NT2/D1 (cell line): ENCODE results near the gene RPH3AL.

ENCODE experiments used
- DNase-seq: peaks from one replicate; pipeline ENCODE4 v3.0.0-alpha.2; 2011; ENCODE audit warnings: low read depth, low spot score
- H3K27me3 ChIP-seq: 2 replicates; pipeline ENCODE4 v1.6.0; 2011; ENCODE audit warnings: mild to moderate bottlenecking; ENCODE audit not compliant: insufficient read length, insufficient read depth
- H3K36me3 ChIP-seq: 2 replicates; pipeline ENCODE4 v1.6.1; 2011; ENCODE audit warnings: mild to moderate bottlenecking, low read length, mixed read lengths; ENCODE audit not compliant: insufficient read depth, insufficient read length
- H3K4me1 ChIP-seq: 2 replicates; pipeline ENCODE4 v1.5.1; 2011; ENCODE audit not compliant: insufficient read depth, insufficient read length
- H3K4me3 ChIP-seq: 2 replicates; pipeline ENCODE4 v1.5.1; 2011; ENCODE audit warnings: low read depth; ENCODE audit not compliant: insufficient read length
- H3K9ac ChIP-seq: 2 replicates; pipeline ENCODE4 v1.6.0; 2011; ENCODE audit warnings: low read depth; ENCODE audit not compliant: insufficient read length
- H3K9me3 ChIP-seq: 2 replicates; pipeline ENCODE4 v1.5.1; 2011; ENCODE audit warnings: mild to moderate bottlenecking, low read length; ENCODE audit not compliant: insufficient read depth
- SUZ12 ChIP-seq: IDR thresholded peaks from 2 replicates; pipeline ENCODE4 v1.6.1; 2011; ENCODE audit not compliant: insufficient read length, insufficient read depth; ENCODE audit errors: extremely low read depth
- YY1 ChIP-seq: IDR thresholded peaks from 2 replicates; pipeline ENCODE4 v1.6.1; 2011; ENCODE audit not compliant: insufficient read length, insufficient read depth
- ZNF274 ChIP-seq: IDR thresholded peaks from 2 replicates; pipeline ENCODE4 v1.6.1; 2011; ENCODE audit warnings: mild to moderate bottlenecking, low read depth, low read length

Gene RPH3AL, protein sequence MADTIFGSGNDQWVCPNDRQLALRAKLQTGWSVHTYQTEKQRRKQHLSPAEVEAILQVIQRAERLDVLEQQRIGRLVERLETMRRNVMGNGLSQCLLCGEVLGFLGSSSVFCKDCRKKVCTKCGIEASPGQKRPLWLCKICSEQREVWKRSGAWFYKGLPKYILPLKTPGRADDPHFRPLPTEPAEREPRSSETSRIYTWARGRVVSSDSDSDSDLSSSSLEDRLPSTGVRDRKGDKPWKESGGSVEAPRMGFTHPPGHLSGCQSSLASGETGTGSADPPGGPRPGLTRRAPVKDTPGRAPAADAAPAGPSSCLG

DNA sequence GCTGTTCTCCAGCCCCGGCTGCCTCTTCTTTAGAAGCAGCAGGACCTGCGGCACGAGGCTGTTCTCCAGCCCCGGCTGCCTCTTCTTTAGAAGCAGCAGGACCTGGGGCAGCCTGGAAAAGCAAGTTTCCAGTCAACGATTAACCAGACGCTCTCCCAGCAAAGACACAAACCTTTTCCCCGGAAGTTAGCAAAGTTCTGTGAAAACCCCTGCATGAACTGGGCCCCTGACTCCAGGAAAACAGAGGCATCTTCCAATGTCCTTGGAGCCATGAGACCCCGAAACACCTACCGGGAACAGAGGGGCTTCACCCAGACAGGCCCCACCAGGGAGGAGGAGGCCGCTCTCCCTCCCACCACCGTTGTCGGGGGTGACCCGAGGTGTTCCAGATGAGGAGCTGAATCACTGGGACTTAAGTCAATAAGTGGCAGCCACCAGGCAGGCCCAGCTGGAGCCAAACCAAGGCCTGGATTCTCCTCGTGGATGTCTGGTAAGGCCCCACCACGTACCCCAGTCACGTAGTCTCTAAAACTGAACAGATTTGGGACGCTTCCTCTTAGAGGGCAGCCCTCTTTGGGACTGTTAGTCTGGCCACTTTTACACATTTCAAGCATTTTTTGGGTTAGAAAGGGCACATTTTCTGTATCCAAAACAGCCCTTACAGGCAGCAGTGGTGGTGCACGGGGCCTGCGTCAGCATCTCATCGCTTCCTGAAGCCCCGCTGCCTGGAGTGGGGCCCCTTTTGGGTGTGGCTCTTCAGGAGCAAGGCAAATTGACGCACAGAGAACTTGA lies at the start of gene RPH3AL:
TSS of gene RPH3AL (minus strand) at position 387 of the 792 bp plus-strand sequence. CDS start 25,264 bp downstream, outside the sequence.
- H3K9me3 ChIP-seq: no peaks in the 10 kb centered on the region
- H3K4me3 ChIP-seq: peak within 1 kb of the TSS; percentile 2
- peak; percentile 18 for DNase-seq
- peak within 1 kb of the TSS; percentile 62 for H3K9ac ChIP-seq
- TF ChIP-seq SUZ12 (no peak), YY1 (no peak), ZNF274 (no peak)
- H3K27me3 ChIP-seq: no peaks in the 10 kb centered on the region
- H3K36me3 ChIP-seq: no peaks in the 10 kb centered on the region
- H3K4me1 ChIP-seq: peaks cover 10% of the 10 kb centered on the region

DNA sequence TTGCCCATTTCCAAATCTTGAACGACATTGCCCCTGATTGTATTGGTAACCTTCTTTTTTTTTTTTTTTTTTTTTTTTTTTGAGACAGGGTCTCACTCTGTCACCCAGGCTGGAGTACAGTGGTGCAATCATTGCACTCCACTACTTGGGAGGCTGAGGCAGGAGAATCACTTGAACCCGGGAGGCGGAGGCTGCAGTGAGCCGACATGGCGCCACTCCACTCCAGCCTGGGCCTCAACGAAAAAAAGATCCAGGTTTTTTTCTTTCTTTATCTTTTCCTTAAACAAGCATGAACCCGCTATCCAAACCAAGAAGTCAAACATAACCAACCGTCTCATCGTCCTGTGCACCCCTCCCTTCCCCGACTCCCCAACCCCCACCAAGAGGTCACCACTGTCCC lies 47.6 kb upstream of the RPH3AL start:
- Histone ChIP-seq H3K27me3 (no peaks in the 10 kb centered on the region), H3K4me3 (no peak overlapping the region), H3K4me1 (no peaks in the 10 kb centered on the region), H3K36me3 (no peaks in the 10 kb centered on the region), H3K9me3 (no peaks in the 10 kb centered on the region), H3K9ac (no peak overlapping the region)
- no peak for DNase-seq
- no peak for TF ChIP-seq YY1

DNA sequence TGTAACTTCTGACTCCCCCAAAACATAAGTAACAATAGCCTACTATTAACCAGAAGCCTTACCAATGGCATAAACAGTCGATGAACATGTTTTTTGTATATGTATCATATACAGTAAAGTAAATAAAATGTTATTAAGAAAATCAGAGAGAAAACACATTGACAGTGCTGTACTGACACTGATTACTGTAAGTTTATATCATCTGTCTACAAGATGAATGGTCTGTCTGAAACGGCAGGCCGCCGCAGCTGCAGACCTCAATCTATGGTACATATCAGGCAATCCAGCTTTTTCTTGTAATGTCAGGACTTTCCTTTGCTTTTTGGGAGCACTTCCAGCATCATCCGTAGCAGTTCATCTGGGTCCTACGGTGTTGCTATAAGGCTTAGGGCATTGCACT lies 44.2 kb upstream of the RPH3AL start:
- TF ChIP-seq YY1 (no peak), SUZ12 (no peak), ZNF274 (no peak)
- Histone ChIP-seq H3K27me3 (no peaks in the 10 kb centered on the region), H3K4me3 (no peak overlapping the region), H3K9me3 (no peaks in the 10 kb centered on the region), H3K9ac (no peak overlapping the region), H3K36me3 (no peaks in the 10 kb centered on the region), H3K4me1 (no peaks in the 10 kb centered on the region)
- no peak for DNase-seq

DNA sequence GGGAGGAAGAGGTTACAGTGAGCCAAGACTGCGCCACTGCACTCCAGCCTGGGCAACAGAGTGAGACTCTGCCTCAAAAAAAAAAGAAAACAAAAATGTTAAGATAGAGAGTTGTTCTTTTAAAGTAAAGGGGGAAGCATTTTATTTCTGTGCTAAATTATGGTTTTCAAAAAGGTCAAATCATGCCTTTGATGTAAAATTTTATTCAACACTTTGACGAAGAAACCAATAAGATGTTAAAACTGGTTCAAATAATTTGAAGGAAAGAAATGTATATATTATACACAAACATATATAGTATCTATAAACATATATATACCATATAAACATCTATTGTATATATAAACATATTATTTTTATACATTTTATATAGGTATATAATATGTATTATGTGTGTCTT lies 43.4 kb upstream of the RPH3AL start:
- Histone ChIP-seq H3K9ac (no peak overlapping the region), H3K36me3 (no peaks in the 10 kb centered on the region), H3K4me1 (no peaks in the 10 kb centered on the region), H3K4me3 (no peak overlapping the region), H3K9me3 (no peaks in the 10 kb centered on the region), H3K27me3 (no peaks in the 10 kb centered on the region)
- no peak for DNase-seq
- TF ChIP-seq ZNF274 (no peak), SUZ12 (no peak), YY1 (no peak)

DNA sequence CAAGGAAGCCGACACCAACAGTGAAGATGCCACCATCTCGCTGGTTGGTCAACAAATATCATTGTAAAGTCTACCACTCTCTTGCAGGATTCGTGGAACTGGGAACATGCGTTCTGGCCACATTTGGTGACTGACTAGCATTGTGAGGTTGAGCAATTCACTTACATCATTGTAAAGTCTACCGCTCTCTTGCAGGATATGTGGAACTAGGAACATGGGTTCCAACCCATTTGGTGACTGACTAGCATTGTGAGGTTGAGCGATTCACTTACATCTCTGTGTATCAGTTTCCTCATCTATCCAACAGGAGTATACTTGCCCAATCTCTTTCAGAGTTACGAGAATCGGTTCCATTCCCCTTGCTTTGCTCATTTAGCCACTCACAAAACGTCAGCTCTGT lies 42.6 kb upstream of the RPH3AL start:
- TF ChIP-seq YY1: no peak
- no peak for TF ChIP-seq SUZ12
- no peak for TF ChIP-seq ZNF274
- no peaks in the 10 kb centered on the region for H3K36me3 ChIP-seq
- no peaks in the 10 kb centered on the region for H3K9me3 ChIP-seq
- no peak overlapping the region for H3K4me3 ChIP-seq
- no peak overlapping the region for H3K9ac ChIP-seq
- H3K4me1 ChIP-seq: no peaks in the 10 kb centered on the region
- no peaks in the 10 kb centered on the region for H3K27me3 ChIP-seq
- DNase-seq: no peak

DNA sequence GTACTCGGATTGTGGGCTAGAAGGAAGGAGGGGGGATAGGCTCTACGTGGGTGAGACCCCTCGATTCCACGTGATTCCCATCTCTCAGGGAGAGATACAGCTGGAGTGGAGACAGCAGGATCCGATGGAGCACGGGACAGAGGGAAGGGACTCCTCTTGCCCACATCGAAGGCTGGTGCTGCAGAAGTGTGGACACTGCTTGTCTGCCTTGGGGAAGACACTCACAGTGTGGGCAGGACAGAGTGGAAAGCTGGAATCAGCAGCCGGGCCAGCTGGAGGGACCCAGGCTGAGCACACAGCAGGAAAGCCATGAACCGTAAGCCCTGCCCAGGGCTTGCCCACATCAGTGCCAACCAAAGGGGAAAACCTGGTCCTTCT lies 42.1 kb upstream of the RPH3AL start:
- no peaks in the 10 kb centered on the region for H3K4me1 ChIP-seq
- no peaks in the 10 kb centered on the region for H3K27me3 ChIP-seq
- DNase-seq: no peak
- no peak overlapping the region for H3K9ac ChIP-seq
- no peaks in the 10 kb centered on the region for H3K9me3 ChIP-seq
- H3K4me3 ChIP-seq: no peak overlapping the region
- H3K36me3 ChIP-seq: no peaks in the 10 kb centered on the region
- TF ChIP-seq ZNF274: no peak
- no peak for TF ChIP-seq YY1
- no peak for TF ChIP-seq SUZ12

DNA sequence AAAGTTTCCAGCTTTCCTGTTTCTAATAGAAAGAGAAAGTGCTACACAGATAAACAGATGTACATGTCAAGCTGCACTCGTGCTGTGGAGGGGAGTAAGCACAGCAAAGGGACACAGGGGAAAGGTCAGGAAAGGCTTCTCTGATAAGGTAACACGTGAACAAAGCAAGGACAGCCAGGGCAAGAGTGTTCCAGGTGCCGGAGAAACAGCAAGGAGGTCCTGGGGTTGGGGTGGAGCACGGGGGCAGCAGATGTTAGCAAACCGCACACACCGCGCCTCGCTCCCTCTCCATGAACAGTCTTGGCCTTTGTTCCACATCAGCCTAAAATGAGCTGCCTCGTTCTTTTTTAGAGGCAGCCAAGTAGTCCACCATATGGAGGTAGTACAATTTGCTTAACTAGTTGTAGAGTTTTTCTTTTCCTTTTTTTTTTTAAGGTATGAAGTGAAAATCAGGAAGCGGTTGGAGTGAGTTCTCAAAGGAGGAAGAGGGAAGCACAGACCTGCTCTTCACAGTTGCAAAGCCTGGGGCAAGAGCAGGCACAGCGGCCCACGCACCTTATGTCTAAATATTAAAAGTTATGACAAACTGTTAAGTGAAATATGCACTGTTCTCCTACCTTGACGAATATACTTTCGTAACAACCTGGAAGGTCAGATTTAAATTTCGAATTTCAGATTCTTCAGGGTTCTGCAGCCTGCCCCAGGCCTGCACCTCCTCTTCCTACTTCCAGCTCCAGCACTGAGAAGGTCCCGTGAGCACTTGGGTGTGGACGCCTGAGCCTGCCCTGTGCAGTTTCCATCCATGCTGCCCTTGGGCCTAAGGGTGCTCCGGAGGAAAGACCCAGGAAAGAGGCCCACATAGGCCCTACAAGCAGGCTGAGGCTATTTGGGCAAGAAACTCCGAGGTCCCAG lies 41.5 kb upstream of the RPH3AL start:
- Histone ChIP-seq H3K36me3 (no peaks in the 10 kb centered on the region), H3K9ac (no peak overlapping the region), H3K9me3 (no peaks in the 10 kb centered on the region), H3K27me3 (no peaks in the 10 kb centered on the region), H3K4me3 (no peak overlapping the region), H3K4me1 (no peaks in the 10 kb centered on the region)
- DNase-seq: no peak
- no peak for TF ChIP-seq YY1
- no peak for TF ChIP-seq ZNF274
- no peak for TF ChIP-seq SUZ12
